ENCODE data around the gene JAK1.
A peak's percentile ranks its signal among the peaks of the same experiment; 100 is the strongest.

The JAK1 gene

DNA sequence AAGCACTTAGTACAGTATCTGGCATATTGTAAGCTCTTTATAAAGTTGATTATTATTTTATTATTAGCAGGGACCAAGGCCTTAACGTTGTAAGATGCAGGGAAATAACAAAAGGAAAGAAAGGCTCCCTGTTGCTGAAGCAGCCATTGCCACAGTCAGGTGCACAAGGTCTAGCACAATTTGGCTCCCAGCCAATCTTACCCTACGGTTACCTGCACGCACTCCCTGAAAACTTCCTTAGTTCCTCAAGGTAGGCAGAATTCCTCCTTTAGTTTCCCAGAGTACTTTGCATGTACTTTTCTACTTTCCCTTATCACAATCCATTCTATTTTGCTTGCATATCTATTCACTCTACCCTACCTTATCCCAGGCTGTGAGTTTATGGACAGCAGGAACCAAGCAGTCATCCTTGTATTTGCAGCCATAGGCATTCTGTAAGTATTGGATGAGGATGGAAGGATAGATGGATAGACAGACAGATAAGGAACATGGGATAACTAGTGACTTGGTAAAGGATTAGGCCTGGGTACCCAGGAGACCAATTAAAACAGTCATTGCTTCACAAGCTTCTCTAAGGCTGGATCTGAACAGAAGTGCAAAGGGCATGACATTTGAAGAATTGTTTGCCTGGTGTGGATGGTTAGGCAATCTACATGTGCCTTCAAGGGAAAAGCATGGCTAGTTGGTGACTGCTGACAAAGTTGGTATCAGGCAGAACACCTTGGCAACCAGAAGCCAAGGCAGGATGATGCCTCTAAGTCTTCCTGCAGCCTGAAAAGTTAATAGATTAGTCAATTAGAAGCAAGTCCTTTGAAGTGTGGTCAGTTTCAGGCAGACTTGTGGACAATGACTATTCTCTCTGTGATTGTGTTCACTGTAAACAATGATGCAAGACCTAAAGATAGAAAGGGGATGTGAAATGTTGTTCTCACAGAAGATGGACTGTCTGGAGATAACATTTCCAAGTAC is 20.8 kb upstream of the JAK1 start:
- in situ Hi-C loops (cut with MboI; ENCODE audit: low pct_unique_long_range_greater_than_20kb, low sequenced_read_pairs, unreplicated experiment) = no loop called here
- peak; percentile 70 for DNase-seq (ENCODE audit: low spot score)
- TF ChIP-seq, protein P1, sequence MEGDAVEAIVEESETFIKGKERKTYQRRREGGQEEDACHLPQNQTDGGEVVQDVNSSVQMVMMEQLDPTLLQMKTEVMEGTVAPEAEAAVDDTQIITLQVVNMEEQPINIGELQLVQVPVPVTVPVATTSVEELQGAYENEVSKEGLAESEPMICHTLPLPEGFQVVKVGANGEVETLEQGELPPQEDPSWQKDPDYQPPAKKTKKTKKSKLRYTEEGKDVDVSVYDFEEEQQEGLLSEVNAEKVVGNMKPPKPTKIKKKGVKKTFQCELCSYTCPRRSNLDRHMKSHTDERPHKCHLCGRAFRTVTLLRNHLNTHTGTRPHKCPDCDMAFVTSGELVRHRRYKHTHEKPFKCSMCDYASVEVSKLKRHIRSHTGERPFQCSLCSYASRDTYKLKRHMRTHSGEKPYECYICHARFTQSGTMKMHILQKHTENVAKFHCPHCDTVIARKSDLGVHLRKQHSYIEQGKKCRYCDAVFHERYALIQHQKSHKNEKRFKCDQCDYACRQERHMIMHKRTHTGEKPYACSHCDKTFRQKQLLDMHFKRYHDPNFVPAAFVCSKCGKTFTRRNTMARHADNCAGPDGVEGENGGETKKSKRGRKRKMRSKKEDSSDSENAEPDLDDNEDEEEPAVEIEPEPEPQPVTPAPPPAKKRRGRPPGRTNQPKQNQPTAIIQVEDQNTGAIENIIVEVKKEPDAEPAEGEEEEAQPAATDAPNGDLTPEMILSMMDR (IDR thresholded peaks at IDR 0.05; ENCODE audit: extremely low read depth, insufficient read depth, missing control alignments) = no peak

DNA sequence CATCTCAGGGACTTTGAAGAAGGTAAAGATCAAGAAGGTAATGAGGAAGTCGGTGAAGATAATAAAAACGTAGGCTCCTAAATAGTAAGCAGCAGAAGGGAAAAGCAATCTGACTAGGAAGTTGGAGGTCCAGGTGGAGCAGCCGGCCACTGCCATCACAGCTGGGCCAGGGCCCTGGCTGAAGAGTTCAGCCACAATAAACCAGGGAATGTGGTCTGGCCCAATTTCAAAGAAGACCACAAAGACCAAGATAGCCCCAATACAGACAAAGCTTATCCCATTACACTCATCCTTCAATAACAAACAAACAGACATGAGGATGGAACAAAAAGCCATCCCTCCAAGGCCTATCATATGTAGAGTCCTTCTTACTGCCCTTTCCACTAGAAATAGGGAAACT is 18.4 kb upstream of the JAK1 start:
- in situ Hi-C loops (cut with MboI; ENCODE audit: low pct_unique_long_range_greater_than_20kb, low sequenced_read_pairs, unreplicated experiment) = no loop called here
- TF ChIP-seq, protein P1 (IDR thresholded peaks at IDR 0.05; ENCODE audit: extremely low read depth, insufficient read depth, missing control alignments) = no peak
- no peak for DNase-seq (ENCODE audit: low spot score)

DNA sequence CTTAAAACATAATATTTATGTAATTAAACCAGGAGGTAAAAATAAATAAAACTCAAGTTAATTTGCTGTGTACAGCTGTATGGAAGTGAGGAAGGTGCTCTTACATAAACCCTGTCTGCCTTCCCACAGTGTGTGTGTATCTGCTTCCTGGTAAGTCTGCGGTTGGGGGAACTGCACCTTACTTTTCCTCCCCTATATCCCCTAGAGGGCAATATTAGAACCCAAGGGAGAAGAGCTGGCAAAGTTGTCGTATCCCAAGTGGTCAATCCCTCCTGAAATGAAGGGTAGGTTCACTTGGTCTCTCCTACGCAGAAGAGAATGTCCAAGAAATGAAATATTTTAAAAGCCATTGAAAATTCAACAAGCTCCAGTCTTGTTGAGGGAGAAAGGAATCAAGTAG is 17.8 kb upstream of the JAK1 start:
- in situ Hi-C loops (cut with MboI; ENCODE audit: low pct_unique_long_range_greater_than_20kb, low sequenced_read_pairs, unreplicated experiment) = no loop called here
- TF ChIP-seq, protein P1 (IDR thresholded peaks at IDR 0.05; ENCODE audit: extremely low read depth, insufficient read depth, missing control alignments) = no peak
- DNase-seq (ENCODE audit: low spot score) = no peak

DNA sequence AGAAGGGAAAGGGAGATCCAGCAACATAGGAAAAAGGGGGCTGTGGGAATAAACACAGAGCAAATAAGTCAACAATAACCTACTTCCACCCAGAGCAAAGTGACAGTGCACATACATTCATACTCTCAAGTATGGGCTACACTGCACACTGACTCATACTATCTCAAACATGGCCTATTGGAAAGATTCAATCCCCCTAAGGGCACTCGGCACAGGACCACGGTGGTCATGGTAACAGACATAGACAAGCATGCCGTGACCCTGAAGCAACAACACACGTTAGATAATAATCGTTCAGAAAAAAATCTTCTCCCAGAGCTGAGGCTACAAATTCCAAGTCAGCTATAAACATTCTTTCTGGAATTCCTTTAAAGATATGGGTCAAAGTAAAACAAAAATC is 16.8 kb upstream of the JAK1 start:
- no peak for DNase-seq (ENCODE audit: low spot score)
- TF ChIP-seq, protein P1 (IDR thresholded peaks at IDR 0.05; ENCODE audit: extremely low read depth, insufficient read depth, missing control alignments) = no peak
- in situ Hi-C loops (cut with MboI; ENCODE audit: low pct_unique_long_range_greater_than_20kb, low sequenced_read_pairs, unreplicated experiment) = no loop called here

DNA sequence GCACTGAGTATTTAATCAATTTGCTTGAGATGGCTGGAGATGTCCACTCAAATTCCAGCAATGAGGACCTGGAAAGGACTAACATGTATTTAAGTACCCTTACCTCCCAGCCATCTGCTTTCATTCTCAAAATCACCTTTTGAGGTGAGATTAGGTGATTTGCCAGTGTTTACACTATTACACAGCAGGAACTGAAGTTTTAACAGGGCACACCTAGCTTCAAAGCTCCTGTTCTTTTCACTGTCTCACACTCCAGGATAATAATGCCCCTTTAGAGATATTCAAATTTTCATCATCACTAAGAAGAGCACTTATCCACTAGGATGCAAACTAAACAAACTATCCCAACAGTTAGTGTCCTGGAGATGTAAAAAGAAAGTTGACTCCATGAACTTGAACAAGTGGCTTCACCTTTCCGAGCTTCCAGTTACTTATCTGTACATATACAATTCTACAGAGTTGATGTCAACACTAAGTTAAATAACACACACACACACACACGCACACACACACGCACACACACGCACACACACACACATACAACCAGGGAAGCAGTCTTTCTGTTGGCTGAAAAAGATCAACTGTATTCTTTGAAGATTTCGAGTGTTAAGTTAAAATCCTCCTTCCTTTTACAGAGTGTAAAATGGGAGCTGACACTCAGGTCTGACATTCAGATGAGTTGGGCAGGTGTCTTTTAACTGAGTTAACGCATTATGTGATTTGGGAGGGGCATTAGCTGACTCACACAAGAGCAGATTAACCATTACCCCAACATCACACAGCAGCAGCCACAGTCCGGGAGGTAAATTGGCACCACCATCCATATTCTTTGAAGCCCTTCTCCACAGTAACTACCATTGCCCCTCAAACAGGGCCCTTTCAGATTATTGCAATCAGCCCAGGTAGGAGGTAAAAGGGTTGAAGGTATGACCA is 15.5 kb upstream of the JAK1 start:
- in situ Hi-C loops (cut with MboI; ENCODE audit: low pct_unique_long_range_greater_than_20kb, low sequenced_read_pairs, unreplicated experiment) = no loop called here
- DNase-seq (ENCODE audit: low spot score) = no peak

More for the DNA sequence above, 15.5 kb upstream of the JAK1 start:
- TF ChIP-seq, protein P1 (IDR thresholded peaks at IDR 0.05; ENCODE audit: extremely low read depth, insufficient read depth, missing control alignments) = no peak

All from GM13977 (cell line).